HL-60 (cell line): ENCODE results near the gene CORO6.

Experiments used
- DNase-seq, 2 experiments: peaks; one replicate each; pipeline ENCODE4 v3.0.0-alpha.2; 2010 to 2020; ENCODE audit warnings: low read depth in 1 of 2, low spot score in 1 of 2
- H3K27ac ChIP-seq: fragments of 250-450 bp; sonication (Bioruptor Pico); replicated peaks from 2 replicates; pipeline ENCODE4 v1.5.1; 2020; ENCODE audit warnings: mild to moderate bottlenecking, moderate library complexity
- H3K27me3 ChIP-seq: fragments of 250-450 bp; sonication (Bioruptor Pico); 2 replicates; pipeline ENCODE4 v1.5.1; 2021; ENCODE audit warnings: mild to moderate bottlenecking, moderate library complexity; ENCODE audit not compliant: insufficient read depth, poor library complexity, severe bottlenecking
- H3K4me3 ChIP-seq: replicated peaks from 2 replicates; pipeline ENCODE4 v1.5.1; 2011; ENCODE audit warnings: mild to moderate bottlenecking, control low read depth, low read length; ENCODE audit not compliant: insufficient read depth
- GABPA ChIP-seq: IDR thresholded peaks from 2 replicates; pipeline ENCODE4 v1.6.1; 2012; ENCODE audit warnings: low read depth
- POLR2AphosphoS5 ChIP-seq: IDR thresholded peaks from 2 replicates; pipeline ENCODE4 v1.6.1; 2012; ENCODE audit warnings: low read depth
- REST ChIP-seq: IDR thresholded peaks from 2 replicates; pipeline ENCODE4 v1.6.1; 2012; ENCODE audit warnings: low read depth; ENCODE audit not compliant: insufficient replicate concordance
- SPI1 ChIP-seq: IDR thresholded peaks from 2 replicates; pipeline ENCODE4 v1.6.1; 2012; ENCODE audit warnings: low read depth, mild to moderate bottlenecking, borderline replicate concordance
- TF ChIP-seq, protein P1 (sequence below): IDR thresholded peaks from one replicate; pipeline ENCODE4 v1.5.1; 2011; ENCODE audit warnings: low read length, control low read depth, inconsistent platforms; ENCODE audit not compliant: insufficient read depth

The CORO6 gene

DNA sequence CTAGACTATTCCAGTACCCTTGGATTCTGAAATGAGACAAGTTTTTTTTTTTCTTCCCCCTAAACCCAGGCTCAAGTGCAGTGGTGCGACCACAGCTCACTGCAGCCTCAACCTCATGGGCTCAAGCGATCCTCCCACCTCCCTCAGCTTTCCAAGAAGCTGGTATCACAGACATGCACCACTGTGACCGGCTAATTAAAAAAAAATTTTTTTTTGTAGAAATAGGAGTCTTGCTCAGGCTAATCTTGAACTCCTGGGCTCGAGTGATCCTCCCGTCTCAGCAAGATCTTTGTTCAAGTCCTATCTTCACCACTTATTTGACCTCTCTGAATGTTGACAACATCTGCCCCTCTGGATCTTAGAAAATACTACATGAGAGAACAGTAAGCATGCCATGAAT, 26.6 kb upstream of the CORO6 start:
- TF ChIP-seq REST (no peak), SPI1 (no peak), GABPA (no peak), POLR2AphosphoS5 (no peak)
- TF ChIP-seq, protein P1, sequence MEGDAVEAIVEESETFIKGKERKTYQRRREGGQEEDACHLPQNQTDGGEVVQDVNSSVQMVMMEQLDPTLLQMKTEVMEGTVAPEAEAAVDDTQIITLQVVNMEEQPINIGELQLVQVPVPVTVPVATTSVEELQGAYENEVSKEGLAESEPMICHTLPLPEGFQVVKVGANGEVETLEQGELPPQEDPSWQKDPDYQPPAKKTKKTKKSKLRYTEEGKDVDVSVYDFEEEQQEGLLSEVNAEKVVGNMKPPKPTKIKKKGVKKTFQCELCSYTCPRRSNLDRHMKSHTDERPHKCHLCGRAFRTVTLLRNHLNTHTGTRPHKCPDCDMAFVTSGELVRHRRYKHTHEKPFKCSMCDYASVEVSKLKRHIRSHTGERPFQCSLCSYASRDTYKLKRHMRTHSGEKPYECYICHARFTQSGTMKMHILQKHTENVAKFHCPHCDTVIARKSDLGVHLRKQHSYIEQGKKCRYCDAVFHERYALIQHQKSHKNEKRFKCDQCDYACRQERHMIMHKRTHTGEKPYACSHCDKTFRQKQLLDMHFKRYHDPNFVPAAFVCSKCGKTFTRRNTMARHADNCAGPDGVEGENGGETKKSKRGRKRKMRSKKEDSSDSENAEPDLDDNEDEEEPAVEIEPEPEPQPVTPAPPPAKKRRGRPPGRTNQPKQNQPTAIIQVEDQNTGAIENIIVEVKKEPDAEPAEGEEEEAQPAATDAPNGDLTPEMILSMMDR, result no peak
- no peak for DNase-seq
- H3K27ac ChIP-seq, result no peak overlapping the region
- H3K27me3 ChIP-seq, result no peaks in the 10 kb centered on the region
- no peak overlapping the region for H3K4me3 ChIP-seq

DNA sequence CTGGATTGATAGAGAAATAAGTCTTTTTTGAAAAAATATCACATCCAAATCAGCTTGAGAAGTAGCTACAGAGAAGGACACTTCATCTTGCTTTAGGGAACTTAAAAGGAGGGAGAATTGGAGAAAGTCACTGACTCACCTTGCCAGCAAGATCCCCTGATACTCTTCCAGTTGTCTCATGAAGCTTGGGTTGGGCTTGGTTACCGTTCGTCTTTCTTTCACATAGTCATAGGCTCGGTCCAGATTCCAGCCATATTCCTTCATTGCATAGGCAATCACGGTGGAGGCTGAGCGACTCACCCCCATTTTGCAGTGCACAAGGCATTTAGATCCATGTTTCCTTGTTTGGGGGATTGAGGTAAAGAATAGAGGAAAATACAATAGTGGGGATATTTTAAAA, 25.3 kb upstream of the CORO6 start:
- Histone ChIP-seq H3K27me3 (no peaks in the 10 kb centered on the region), H3K4me3 (no peak overlapping the region), H3K27ac (no peak overlapping the region)
- TF ChIP-seq, protein P1, result no peak
- no peak for TF ChIP-seq POLR2AphosphoS5
- no peak for TF ChIP-seq SPI1
- TF ChIP-seq GABPA, result no peak
- TF ChIP-seq REST, result no peak
- no peak for DNase-seq

- H3K27ac ChIP-seq, result no peak overlapping the region
Measured at GRCh38 chr17:29645515-29646051, 22.9 kb upstream of the CORO6 start.

More at GRCh38 chr17:29645515-29646051, 22.9 kb upstream of the CORO6 start:
- Histone ChIP-seq H3K27me3 (no peaks in the 10 kb centered on the region), H3K4me3 (no peak overlapping the region)
- no peak for TF ChIP-seq GABPA
- TF ChIP-seq POLR2AphosphoS5, result no peak
- TF ChIP-seq SPI1, result no peak
- no peak for TF ChIP-seq REST
- TF ChIP-seq, protein P1, result no peak
- DNase-seq, result peak in 1 of 2 experiments; percentile 35
